ENCODE measurements around the gene SBK1.

SBK1 gene

DNA sequence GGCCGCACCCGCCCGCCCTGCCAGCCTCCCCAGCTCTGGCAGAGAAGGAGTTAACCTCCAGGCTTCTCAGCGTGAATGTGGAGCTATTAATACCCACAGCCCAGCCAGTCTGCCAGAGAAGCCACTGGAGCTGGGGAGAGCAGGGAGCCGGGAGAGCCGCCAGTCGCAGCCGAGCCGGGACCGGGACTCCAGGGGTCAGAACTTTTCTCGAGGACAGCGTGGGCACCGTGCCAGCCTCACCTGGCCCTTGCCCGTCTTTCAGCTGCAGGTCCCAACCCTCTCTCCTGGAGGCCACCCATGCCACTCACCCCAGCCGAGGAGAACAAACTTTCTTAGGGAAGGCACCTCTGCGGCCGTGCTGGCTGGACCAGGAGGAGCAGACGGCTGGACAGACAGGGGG is 33.8 kb upstream of the SBK1 start:
- Histone ChIP-seq H3K9me2 (replicated peaks; ENCODE audit: insufficient read depth, low read length) (no peaks in the 10 kb centered on the region), H3K4me2 (ENCODE audit: low read depth, low read length) (no peak overlapping the region), H3K27ac (ENCODE audit: low read length) (no peak overlapping the region), H3K36me3 (replicated peaks; ENCODE audit: insufficient read depth, low read length) (no peaks in the 10 kb centered on the region), H3K27me3 (replicated peaks; ENCODE audit: insufficient read depth, low read length) (no peaks in the 10 kb centered on the region), H3K9me3 (replicated peaks; ENCODE audit: insufficient read depth, low read length) (no peaks in the 10 kb centered on the region), H3F3A (ENCODE audit: insufficient read depth, low read length) (no peaks in the 10 kb centered on the region), H3K79me2 (ENCODE audit: low read length) (no peaks in the 10 kb centered on the region), H3K4me3 (ENCODE audit: low read length) (no peak overlapping the region), H4K20me1 (ENCODE audit: insufficient read depth, low read length) (no peaks in the 10 kb centered on the region), H3K9ac (ENCODE audit: low read length) (no peak overlapping the region), H3K4me1 (ENCODE audit: low read length) (peaks cover 38% of the 10 kb centered on the region), H2AFZ (ENCODE audit: low read length) (no peak overlapping the region)
- TF ChIP-seq, protein P1, sequence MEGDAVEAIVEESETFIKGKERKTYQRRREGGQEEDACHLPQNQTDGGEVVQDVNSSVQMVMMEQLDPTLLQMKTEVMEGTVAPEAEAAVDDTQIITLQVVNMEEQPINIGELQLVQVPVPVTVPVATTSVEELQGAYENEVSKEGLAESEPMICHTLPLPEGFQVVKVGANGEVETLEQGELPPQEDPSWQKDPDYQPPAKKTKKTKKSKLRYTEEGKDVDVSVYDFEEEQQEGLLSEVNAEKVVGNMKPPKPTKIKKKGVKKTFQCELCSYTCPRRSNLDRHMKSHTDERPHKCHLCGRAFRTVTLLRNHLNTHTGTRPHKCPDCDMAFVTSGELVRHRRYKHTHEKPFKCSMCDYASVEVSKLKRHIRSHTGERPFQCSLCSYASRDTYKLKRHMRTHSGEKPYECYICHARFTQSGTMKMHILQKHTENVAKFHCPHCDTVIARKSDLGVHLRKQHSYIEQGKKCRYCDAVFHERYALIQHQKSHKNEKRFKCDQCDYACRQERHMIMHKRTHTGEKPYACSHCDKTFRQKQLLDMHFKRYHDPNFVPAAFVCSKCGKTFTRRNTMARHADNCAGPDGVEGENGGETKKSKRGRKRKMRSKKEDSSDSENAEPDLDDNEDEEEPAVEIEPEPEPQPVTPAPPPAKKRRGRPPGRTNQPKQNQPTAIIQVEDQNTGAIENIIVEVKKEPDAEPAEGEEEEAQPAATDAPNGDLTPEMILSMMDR (IDR thresholded peaks at IDR 0.05; ENCODE audit: low read length), result no peak
- TF ChIP-seq EZH2phosphoT487 (IDR thresholded peaks at IDR 0.05; ENCODE audit: low read length), result no peak
- TF ChIP-seq EZH2 (optimal IDR thresholded peaks at IDR 0.05; ENCODE audit: low read depth, low read length), result no peak
- DNase-seq, result no peak

DNA sequence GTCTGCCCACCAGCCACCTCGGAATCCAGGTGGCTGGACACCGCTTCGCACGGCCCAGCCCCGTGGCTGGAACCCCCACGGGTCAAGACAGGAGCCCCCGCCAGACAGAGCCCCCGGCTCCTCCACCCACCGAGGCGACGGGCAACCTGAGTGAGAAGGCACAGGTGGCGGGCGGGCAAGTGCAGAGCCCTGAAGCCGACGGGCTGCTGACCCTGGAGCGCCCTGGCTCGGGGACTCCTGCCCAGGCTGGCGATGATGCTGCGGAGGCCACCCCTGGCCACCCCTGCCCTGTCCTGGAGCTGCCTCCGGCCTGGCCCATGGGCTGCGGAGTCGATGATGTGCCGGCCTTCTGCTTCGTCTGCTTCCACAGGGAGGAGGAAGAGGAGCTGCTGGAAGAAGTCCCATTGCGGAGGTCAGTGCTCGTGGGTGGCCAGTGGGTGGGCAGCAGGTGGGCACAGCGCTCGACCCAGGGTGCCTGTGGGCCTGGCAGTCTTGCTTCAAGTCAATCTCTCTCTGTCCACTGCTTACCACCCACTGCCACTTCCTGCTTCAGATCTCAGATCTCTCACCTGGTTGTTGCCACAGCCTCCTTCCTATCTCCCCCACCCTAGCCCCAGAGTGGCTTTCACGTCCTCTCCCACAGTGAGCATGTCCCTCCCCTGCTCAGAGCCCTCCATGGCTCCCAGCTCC is 33.1 kb upstream of the SBK1 start:
- H3K27me3 ChIP-seq (replicated peaks; ENCODE audit: insufficient read depth, low read length), result no peaks in the 10 kb centered on the region
- H3K9ac ChIP-seq (ENCODE audit: low read length), result no peak overlapping the region
- H3K4me3 ChIP-seq (ENCODE audit: low read length), result no peak overlapping the region
- no peak for DNase-seq
- H3K9me3 ChIP-seq (replicated peaks; ENCODE audit: insufficient read depth, low read length), result no peaks in the 10 kb centered on the region
- peaks cover 38% of the 10 kb centered on the region for H3K4me1 ChIP-seq (ENCODE audit: low read length)
- TF ChIP-seq EZH2phosphoT487 (IDR thresholded peaks at IDR 0.05; ENCODE audit: low read length), result no peak
- no peaks in the 10 kb centered on the region for H3K79me2 ChIP-seq (ENCODE audit: low read length)
- no peaks in the 10 kb centered on the region for H4K20me1 ChIP-seq (ENCODE audit: insufficient read depth, low read length)
- H3K36me3 ChIP-seq (replicated peaks; ENCODE audit: insufficient read depth, low read length), result no peaks in the 10 kb centered on the region
- peak overlapping the region; percentile 4; the same call in 1 of the 2 replicates for H3K4me2 ChIP-seq (ENCODE audit: low read depth, low read length)
- peak overlapping the region; percentile 59; the same call in 1 of the 2 replicates for H2AFZ ChIP-seq (ENCODE audit: low read length)
- no peaks in the 10 kb centered on the region for H3K9me2 ChIP-seq (replicated peaks; ENCODE audit: insufficient read depth, low read length)
- no peak overlapping the region for H3K27ac ChIP-seq (ENCODE audit: low read length)
- no peaks in the 10 kb centered on the region for H3F3A ChIP-seq (ENCODE audit: insufficient read depth, low read length)

DNA sequence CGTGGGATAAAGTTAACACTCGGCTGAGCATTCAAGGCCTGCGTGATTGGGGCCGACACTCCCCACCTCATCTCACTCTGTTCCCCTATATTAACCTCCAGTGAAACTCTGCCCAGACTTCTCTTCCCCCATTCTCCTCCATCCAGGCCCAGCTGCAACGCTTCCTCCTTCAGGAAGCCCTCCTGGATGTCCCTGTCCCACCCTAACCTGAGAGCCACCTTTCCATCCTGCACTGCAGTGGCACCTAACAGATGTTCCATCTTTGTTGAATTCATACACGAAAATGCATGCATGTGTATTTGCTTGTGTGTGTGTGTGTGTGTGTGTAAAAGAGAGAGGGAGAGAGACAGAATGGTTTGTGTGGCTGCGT is 32.6 kb upstream of the SBK1 start:
- no peak overlapping the region for H3K9ac ChIP-seq (ENCODE audit: low read length)
- H3K9me2 ChIP-seq (replicated peaks; ENCODE audit: insufficient read depth, low read length), result no peaks in the 10 kb centered on the region
- no peaks in the 10 kb centered on the region for H4K20me1 ChIP-seq (ENCODE audit: insufficient read depth, low read length)
- peaks cover 38% of the 10 kb centered on the region for H3K4me1 ChIP-seq (ENCODE audit: low read length)
- H3K36me3 ChIP-seq (replicated peaks; ENCODE audit: insufficient read depth, low read length), result no peaks in the 10 kb centered on the region
- TF ChIP-seq EZH2 (optimal IDR thresholded peaks at IDR 0.05; ENCODE audit: low read depth, low read length) (no peak), EZH2phosphoT487 (IDR thresholded peaks at IDR 0.05; ENCODE audit: low read length) (no peak)
- TF ChIP-seq, protein P1 (IDR thresholded peaks at IDR 0.05; ENCODE audit: low read length), result no peak
- H3K4me3 ChIP-seq (ENCODE audit: low read length), result no peak overlapping the region
- no peak overlapping the region for H3K4me2 ChIP-seq (ENCODE audit: low read depth, low read length)
- H2AFZ ChIP-seq (ENCODE audit: low read length), result peak overlapping the region; percentile 59; the same call in 1 of the 2 replicates
- H3K9me3 ChIP-seq (replicated peaks; ENCODE audit: insufficient read depth, low read length), result no peaks in the 10 kb centered on the region
- no peak for DNase-seq
- H3F3A ChIP-seq (ENCODE audit: insufficient read depth, low read length), result no peaks in the 10 kb centered on the region
- H3K27me3 ChIP-seq (replicated peaks; ENCODE audit: insufficient read depth, low read length), result no peaks in the 10 kb centered on the region
- H3K27ac ChIP-seq (ENCODE audit: low read length), result no peak overlapping the region
- no peaks in the 10 kb centered on the region for H3K79me2 ChIP-seq (ENCODE audit: low read length)

DNA sequence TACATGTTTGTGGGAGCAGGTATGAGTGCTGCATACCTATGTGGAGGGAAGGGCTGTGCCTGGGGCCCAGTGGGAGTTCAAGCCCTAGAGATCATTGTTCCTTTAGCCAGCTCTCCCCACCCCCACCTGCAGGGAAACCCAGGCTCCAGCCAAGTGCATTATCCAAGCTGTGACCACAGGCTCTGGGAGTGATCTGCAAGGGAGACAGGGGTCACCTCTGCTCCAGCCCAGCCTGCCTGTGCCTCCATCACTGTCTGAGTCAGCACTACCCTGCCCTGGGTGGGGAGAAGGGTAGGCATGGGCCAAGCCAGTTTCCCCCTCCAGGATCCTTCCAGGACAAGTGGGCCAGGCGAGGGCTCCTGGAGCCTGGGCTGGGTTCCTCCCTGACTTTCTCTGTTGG is 32.1 kb upstream of the SBK1 start:
- Histone ChIP-seq H3K27ac (ENCODE audit: low read length) (no peak overlapping the region), H3K36me3 (replicated peaks; ENCODE audit: insufficient read depth, low read length) (no peaks in the 10 kb centered on the region), H3K4me3 (ENCODE audit: low read length) (no peak overlapping the region), H2AFZ (ENCODE audit: low read length) (0 out of 2 replicates have a peak overlapping the region, but pooled peaks have one; percentile 59), H3K79me2 (ENCODE audit: low read length) (no peaks in the 10 kb centered on the region), H3F3A (ENCODE audit: insufficient read depth, low read length) (no peaks in the 10 kb centered on the region), H4K20me1 (ENCODE audit: insufficient read depth, low read length) (no peaks in the 10 kb centered on the region), H3K4me2 (ENCODE audit: low read depth, low read length) (no peak overlapping the region), H3K9me2 (replicated peaks; ENCODE audit: insufficient read depth, low read length) (no peaks in the 10 kb centered on the region), H3K4me1 (ENCODE audit: low read length) (peaks cover 38% of the 10 kb centered on the region), H3K9ac (ENCODE audit: low read length) (no peak overlapping the region), H3K9me3 (replicated peaks; ENCODE audit: insufficient read depth, low read length) (no peaks in the 10 kb centered on the region), H3K27me3 (replicated peaks; ENCODE audit: insufficient read depth, low read length) (no peaks in the 10 kb centered on the region)
- DNase-seq, result no peak
- TF ChIP-seq EZH2 (optimal IDR thresholded peaks at IDR 0.05; ENCODE audit: low read depth, low read length) (no peak), EZH2phosphoT487 (IDR thresholded peaks at IDR 0.05; ENCODE audit: low read length) (no peak)
- TF ChIP-seq, protein P1 (IDR thresholded peaks at IDR 0.05; ENCODE audit: low read length), result no peak

Data from MM.1S (cell line).